HCT116 (cell line): ENCODE results near the gene TNPO1.

Experiments
- ATF3 ChIP-seq: IDR thresholded peaks from 2 replicates; pipeline ENCODE4 v1.6.1; 2012
- CEBPB ChIP-seq: IDR thresholded peaks from 2 replicates; pipeline ENCODE4 v1.6.1; 2012; ENCODE audit warnings: low read depth
- CTCF ChIP-seq, 3 experiments: fragments of 200-600 bp in 1 of 3; sonication (generic) in 1 of 3; IDR thresholded peaks in 2 of 3; conservative IDR thresholded peaks in 1 of 3; 2 replicates each; pipeline ENCODE4 v1.5.1; 2012 to 2017; ENCODE audit warnings: low read depth in 2 of 3, low read length in 2 of 3, antibody characterized with exemption in 1 of 3, borderline replicate concordance in 1 of 3, control low read depth in 1 of 3, mild to moderate bottlenecking in 1 of 3, mixed read lengths in 1 of 3, mixed run types in 1 of 3, moderate library complexity in 1 of 3; ENCODE audit not compliant: insufficient read depth in 1 of 3
- EZH2 ChIP-seq: fragments of 200-600 bp; sonication (generic); IDR thresholded peaks from 2 replicates; pipeline ENCODE4 v1.6.1; 2017; ENCODE audit warnings: antibody characterized with exemption, mixed run types
- FOSL1 ChIP-seq: IDR thresholded peaks from 2 replicates; pipeline ENCODE4 v1.6.1; 2012; ENCODE audit warnings: low read depth
- JUND ChIP-seq: IDR thresholded peaks from 2 replicates; pipeline ENCODE4 v1.6.1; 2012
- MAX ChIP-seq: IDR thresholded peaks from 2 replicates; pipeline ENCODE4 v1.6.1; 2012
- POLR2A ChIP-seq: IDR thresholded peaks from 2 replicates; pipeline ENCODE4 v1.7.0; 2011; ENCODE audit warnings: borderline replicate concordance; ENCODE audit not compliant: insufficient read depth, insufficient read length; ENCODE audit errors: extremely low read depth
- POLR2AphosphoS5 ChIP-seq: IDR thresholded peaks from 2 replicates; pipeline ENCODE4 v1.6.1; 2011; ENCODE audit warnings: mild to moderate bottlenecking, low read depth, low read length, moderate library complexity
- ZNF274 ChIP-seq: fragments of 200-500 bp; sonication (Bioruptor generic); IDR thresholded peaks from 2 replicates; pipeline ENCODE4 v1.6.1; 2014; ENCODE audit warnings: mild to moderate bottlenecking, low read depth, low read length, inconsistent platforms

- no peak for TF ChIP-seq FOSL1
- TF ChIP-seq MAX = no peak
- TF ChIP-seq CTCF (IDR thresholded peaks at IDR 0.05 in 2 of 3, conservative IDR thresholded peaks at IDR 0.05 in 1 of 3; ENCODE audit: borderline replicate concordance in 1 of 3, insufficient read depth in 1 of 3, low read depth in 2 of 3, low read length in 2 of 3) = no peak
- TF ChIP-seq POLR2AphosphoS5 = no peak
- TF ChIP-seq ZNF274 = no peak
- no peak for TF ChIP-seq POLR2A
- no peak for TF ChIP-seq CEBPB
- no peak for TF ChIP-seq ATF3
- no peak for TF ChIP-seq JUND
- TF ChIP-seq EZH2 = no peak
Measured at GRCh38 chr5:72784129-72784528, 32.3 kb upstream of the TNPO1 start.
